ENCODE measurements around the gene NXN. TPM values are rescaled to one million over a fixed set of nuclear protein-coding genes. Genes with fewer than 3 reads are reported as not detected.

Gene NXN
- total RNA-seq, 1 experiment from 2014 or later, result 126 TPM

DNA sequence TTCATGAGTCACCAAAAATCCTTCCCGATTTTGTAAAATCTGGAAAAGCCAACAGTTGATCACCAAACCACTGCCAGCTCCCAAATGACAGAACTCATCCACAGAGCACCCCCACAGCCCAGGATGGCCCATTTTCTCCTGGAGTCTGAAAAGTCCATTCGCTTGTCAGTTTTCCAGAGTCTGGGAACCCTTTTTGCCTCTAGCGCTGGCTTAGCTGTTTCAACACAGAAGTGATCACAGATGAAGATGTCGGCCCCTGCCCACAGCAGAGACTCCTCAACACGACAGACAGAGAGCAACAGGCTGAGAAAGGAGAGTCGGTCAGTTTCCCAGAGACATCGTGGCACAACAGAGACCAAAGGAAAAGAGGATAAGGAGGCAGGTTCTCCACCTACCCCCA, 66.4 kb downstream of the NXN start:
- CTCF ChIA-PET, result no interaction called here
- peak overlapping the region; percentile 87 for H3K27ac ChIP-seq (ENCODE audit: low read length)
- ATAC-seq, result no peak

DNA sequence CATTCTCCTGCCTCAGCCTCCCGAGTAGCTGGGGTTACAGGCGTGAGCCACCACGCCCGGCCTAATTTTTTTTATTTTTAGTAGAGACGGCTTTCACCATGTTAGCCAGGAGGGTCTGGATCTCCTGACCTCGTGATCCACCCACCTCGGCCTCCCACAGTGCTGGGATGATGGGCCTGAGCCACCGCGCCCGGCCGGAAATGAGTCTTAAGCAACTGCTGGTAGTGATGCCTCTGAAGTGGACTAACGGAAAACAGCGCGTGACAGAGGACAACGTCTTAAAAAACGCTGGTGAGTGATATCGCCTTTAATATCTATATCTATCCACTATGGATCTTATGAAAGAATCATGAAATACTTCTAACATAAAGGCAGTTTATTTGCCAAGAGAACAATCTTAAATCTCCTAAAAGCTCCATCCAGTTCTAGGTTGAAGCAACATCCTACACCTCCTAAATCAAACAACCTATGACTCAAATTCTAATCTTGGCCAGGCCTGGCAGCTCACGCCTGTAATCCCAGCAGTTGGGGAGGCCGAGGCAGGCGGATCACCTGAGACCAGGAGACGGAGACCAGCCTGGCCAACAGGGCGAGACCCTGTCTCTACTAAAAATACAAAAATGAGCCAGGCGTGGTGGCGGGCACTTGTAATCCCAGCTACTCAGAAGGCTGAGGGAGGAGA, 69.8 kb downstream of the NXN start:
- ChIA-PET CTCF (no interaction called here), POLR2A (interaction anchor here (0.7 kb wide), 1 partner anchor 26 kb away, joined by 24 read pairs; no protein-coding TSS in a partner anchor)
- H3K27me3 ChIP-seq (ENCODE audit: control insufficient read depth, insufficient read depth, low read length), result no peaks in the 10 kb centered on the region
- H3K4me1 ChIP-seq (ENCODE audit: control insufficient read depth, insufficient read depth, low read length), result peaks cover 38% of the 10 kb centered on the region
- BruUV-seq (replicated peaks), result no TSS peak
- in situ Hi-C loops (cut with HindIII; ENCODE audit: low pct_unique_long_range_greater_than_20kb, low sequenced_read_pairs), result no loop called here
- ATAC-seq (no peak), DNase-seq (ENCODE audit: low read depth, low spot score) (no peak)
- TF ChIP-seq, protein P1, sequence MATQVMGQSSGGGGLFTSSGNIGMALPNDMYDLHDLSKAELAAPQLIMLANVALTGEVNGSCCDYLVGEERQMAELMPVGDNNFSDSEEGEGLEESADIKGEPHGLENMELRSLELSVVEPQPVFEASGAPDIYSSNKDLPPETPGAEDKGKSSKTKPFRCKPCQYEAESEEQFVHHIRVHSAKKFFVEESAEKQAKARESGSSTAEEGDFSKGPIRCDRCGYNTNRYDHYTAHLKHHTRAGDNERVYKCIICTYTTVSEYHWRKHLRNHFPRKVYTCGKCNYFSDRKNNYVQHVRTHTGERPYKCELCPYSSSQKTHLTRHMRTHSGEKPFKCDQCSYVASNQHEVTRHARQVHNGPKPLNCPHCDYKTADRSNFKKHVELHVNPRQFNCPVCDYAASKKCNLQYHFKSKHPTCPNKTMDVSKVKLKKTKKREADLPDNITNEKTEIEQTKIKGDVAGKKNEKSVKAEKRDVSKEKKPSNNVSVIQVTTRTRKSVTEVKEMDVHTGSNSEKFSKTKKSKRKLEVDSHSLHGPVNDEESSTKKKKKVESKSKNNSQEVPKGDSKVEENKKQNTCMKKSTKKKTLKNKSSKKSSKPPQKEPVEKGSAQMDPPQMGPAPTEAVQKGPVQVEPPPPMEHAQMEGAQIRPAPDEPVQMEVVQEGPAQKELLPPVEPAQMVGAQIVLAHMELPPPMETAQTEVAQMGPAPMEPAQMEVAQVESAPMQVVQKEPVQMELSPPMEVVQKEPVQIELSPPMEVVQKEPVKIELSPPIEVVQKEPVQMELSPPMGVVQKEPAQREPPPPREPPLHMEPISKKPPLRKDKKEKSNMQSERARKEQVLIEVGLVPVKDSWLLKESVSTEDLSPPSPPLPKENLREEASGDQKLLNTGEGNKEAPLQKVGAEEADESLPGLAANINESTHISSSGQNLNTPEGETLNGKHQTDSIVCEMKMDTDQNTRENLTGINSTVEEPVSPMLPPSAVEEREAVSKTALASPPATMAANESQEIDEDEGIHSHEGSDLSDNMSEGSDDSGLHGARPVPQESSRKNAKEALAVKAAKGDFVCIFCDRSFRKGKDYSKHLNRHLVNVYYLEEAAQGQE (IDR thresholded peaks at IDR 0.05; ENCODE audit: insufficient read depth in 1 of 2, low read depth in 2 of 2, low read length in 1 of 2), result no peak
- TF ChIP-seq SIN3A (IDR thresholded peaks at IDR 0.05; ENCODE audit: borderline replicate concordance, insufficient read depth, low read depth, low read length), result no peak
- TF ChIP-seq TCF7L2 (IDR thresholded peaks at IDR 0.05; ENCODE audit: low read depth, low read length), result no peak
- intact Hi-C loops (cut with micrococcal nuclease; ENCODE audit: unreplicated experiment), result no loop called here
- no peaks in the 10 kb centered on the region for H3K9me3 ChIP-seq (ENCODE audit: control insufficient read depth, insufficient read depth, low read depth, low read length)
- no peak overlapping the region for H3K4me3 ChIP-seq (ENCODE audit: low read depth in 2 of 2, low read length in 2 of 2)
- peak overlapping the region; percentile 87 for H3K27ac ChIP-seq (ENCODE audit: low read length)
- no peaks in the 10 kb centered on the region for H3K36me3 ChIP-seq (ENCODE audit: control insufficient read depth, insufficient read depth, low read length)

More for the DNA sequence above, 66.4 kb downstream of the NXN start:
- POLR2A ChIA-PET, result no interaction called here
- Histone ChIP-seq H3K36me3 (ENCODE audit: control insufficient read depth, insufficient read depth, low read length) (no peaks in the 10 kb centered on the region), H3K9me3 (ENCODE audit: control insufficient read depth, insufficient read depth, low read depth, low read length) (no peaks in the 10 kb centered on the region), H3K4me1 (ENCODE audit: control insufficient read depth, insufficient read depth, low read length) (peaks cover 58% of the 10 kb centered on the region), H3K4me3 (ENCODE audit: low read depth in 2 of 2, low read length in 2 of 2) (no peak overlapping the region), H3K27me3 (ENCODE audit: control insufficient read depth, insufficient read depth, low read length) (no peaks in the 10 kb centered on the region)
- no peak for DNase-seq (ENCODE audit: low read depth, low spot score)
- no peak for TF ChIP-seq TCF7L2 (IDR thresholded peaks at IDR 0.05; ENCODE audit: low read depth, low read length)
- no peak for TF ChIP-seq SIN3A (IDR thresholded peaks at IDR 0.05; ENCODE audit: borderline replicate concordance, insufficient read depth, low read depth, low read length)
- TF ChIP-seq, protein P1 (IDR thresholded peaks at IDR 0.05; ENCODE audit: insufficient read depth in 1 of 2, low read depth in 2 of 2, low read length in 1 of 2), result no peak
- TF ChIP-seq, protein P2, sequence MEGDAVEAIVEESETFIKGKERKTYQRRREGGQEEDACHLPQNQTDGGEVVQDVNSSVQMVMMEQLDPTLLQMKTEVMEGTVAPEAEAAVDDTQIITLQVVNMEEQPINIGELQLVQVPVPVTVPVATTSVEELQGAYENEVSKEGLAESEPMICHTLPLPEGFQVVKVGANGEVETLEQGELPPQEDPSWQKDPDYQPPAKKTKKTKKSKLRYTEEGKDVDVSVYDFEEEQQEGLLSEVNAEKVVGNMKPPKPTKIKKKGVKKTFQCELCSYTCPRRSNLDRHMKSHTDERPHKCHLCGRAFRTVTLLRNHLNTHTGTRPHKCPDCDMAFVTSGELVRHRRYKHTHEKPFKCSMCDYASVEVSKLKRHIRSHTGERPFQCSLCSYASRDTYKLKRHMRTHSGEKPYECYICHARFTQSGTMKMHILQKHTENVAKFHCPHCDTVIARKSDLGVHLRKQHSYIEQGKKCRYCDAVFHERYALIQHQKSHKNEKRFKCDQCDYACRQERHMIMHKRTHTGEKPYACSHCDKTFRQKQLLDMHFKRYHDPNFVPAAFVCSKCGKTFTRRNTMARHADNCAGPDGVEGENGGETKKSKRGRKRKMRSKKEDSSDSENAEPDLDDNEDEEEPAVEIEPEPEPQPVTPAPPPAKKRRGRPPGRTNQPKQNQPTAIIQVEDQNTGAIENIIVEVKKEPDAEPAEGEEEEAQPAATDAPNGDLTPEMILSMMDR (IDR thresholded peaks at IDR 0.05), result no peak
- TF ChIP-seq POLR2AphosphoS5 (IDR thresholded peaks at IDR 0.05; ENCODE audit: low read depth, low read length), result no peak
- in situ Hi-C loops (cut with HindIII; ENCODE audit: low pct_unique_long_range_greater_than_20kb, low sequenced_read_pairs) (no loop called here), intact Hi-C loops (cut with micrococcal nuclease; ENCODE audit: unreplicated experiment) (no loop called here)
- no TSS peak for BruUV-seq (replicated peaks)

Data from Panc1 (cell line).